Endothelial cell of umbilical vein (primary cell): ENCODE data around the gene CORO2B. TPM values are rescaled to one million over a fixed set of nuclear protein-coding genes. Genes with fewer than 3 reads are reported as not detected.

Experiments used
- BruUV-seq: library from RNA; stranded (reverse); fragments of 400-500 nt; replicated peaks from 2 replicates; lab custom pipeline; 2021; lab: Mats Ljungman, UMichigan
- CTCF ChIA-PET: fragments of 300-600, 350-600 bp; sonication (Branson Sonifier 250); formaldehyde crosslinking; loops from one replicate; lab custom pipeline; 2021; ENCODE audit warnings: antibody characterized with exemption, inconsistent platforms; lab: Charles Lee
- POLR2A ChIA-PET: fragments of 300-600, 350-600 bp; sonication (Branson Sonifier 250); formaldehyde crosslinking; loops from one replicate; lab custom pipeline; 2021; ENCODE audit warnings: antibody characterized with exemption, inconsistent platforms; lab: Charles Lee
- DNase-seq: peaks from one replicate; pipeline ENCODE4 v3.0.0-alpha.2; 2011; ENCODE audit warnings: low read depth, low spot score
- FAIRE-seq: peaks from 2 replicates; lab custom pipeline; 2011; peaks lifted over from hg19 to GRCh38; lab: Jason Lieb, UNC
- H2AFZ ChIP-seq: 2 replicates; pipeline ENCODE4 v1.6.0; 2012; ENCODE audit warnings: low read depth, low read length, control low read depth, inconsistent platforms
- H3K27ac ChIP-seq: 2 replicates; pipeline ENCODE4 v1.5.1; 2011; ENCODE audit warnings: low read depth, mild to moderate bottlenecking, control low read depth, low read length, moderate library complexity; ENCODE audit not compliant: insufficient read depth
- H3K27me3 ChIP-seq, 2 experiments: 2 replicates each; pipeline versions ENCODE4 v1.6.0 to v1.6.1; 2011; ENCODE audit warnings: low read length in 2 of 2, mixed read lengths in 1 of 2; ENCODE audit not compliant: control insufficient read depth in 2 of 2, insufficient read depth in 2 of 2
- H3K36me3 ChIP-seq, 2 experiments: 2 replicates in 1 of 2; 3 replicates in 1 of 2; pipeline ENCODE4 v1.5.1; 2011; ENCODE audit warnings: low read length in 2 of 2, mild to moderate bottlenecking in 1 of 2, moderate library complexity in 1 of 2; ENCODE audit not compliant: control insufficient read depth in 2 of 2, insufficient read depth in 2 of 2; ENCODE audit errors: extremely low read depth in 1 of 2
- H3K4me1 ChIP-seq: 3 replicates; pipeline ENCODE4 v1.5.1; 2011; ENCODE audit warnings: mild to moderate bottlenecking, low read length; ENCODE audit not compliant: control insufficient read depth, insufficient read depth; ENCODE audit errors: extremely low read depth
- H3K4me2 ChIP-seq: 2 replicates; pipeline ENCODE4 v1.6.1; 2011; ENCODE audit warnings: low read length, control low read depth, mixed read lengths; ENCODE audit not compliant: insufficient read depth
- H3K4me3 ChIP-seq, 3 experiments: fragments of 200-600 bp in 1 of 3; sonication (generic), shearing (Covaris generic) in 1 of 3; replicated peaks in 1 of 3; 2 replicates each; pipeline ENCODE4 v1.5.1; 2011 to 2016; ENCODE audit warnings: control low read depth in 3 of 3, low read length in 3 of 3, mild to moderate bottlenecking in 2 of 3, inconsistent platforms in 1 of 3, low read depth in 1 of 3, moderate library complexity in 1 of 3; ENCODE audit not compliant: insufficient read depth in 1 of 3
- H3K79me2 ChIP-seq: 2 replicates; pipeline ENCODE4 v1.6.0; 2012; ENCODE audit warnings: low read length, inconsistent platforms; ENCODE audit not compliant: control insufficient read depth, insufficient read depth
- H3K9ac ChIP-seq: replicated peaks from 2 replicates; pipeline ENCODE3; 2011; ENCODE audit warnings: low read length, control low read depth; ENCODE audit not compliant: insufficient read depth; ENCODE audit errors: extremely low read depth
- H3K9me1 ChIP-seq: replicated peaks from 3 replicates; pipeline ENCODE4 v1.6.0; 2011; ENCODE audit warnings: mild to moderate bottlenecking, low read length; ENCODE audit not compliant: control insufficient read depth, insufficient read depth; ENCODE audit errors: extremely low read depth
- H3K9me3 ChIP-seq: replicated peaks from 2 replicates; pipeline ENCODE4 v1.5.1; 2012; ENCODE audit warnings: low read length, inconsistent platforms; ENCODE audit not compliant: control insufficient read depth, insufficient read depth
- H4K20me1 ChIP-seq: replicated peaks from 2 replicates; pipeline ENCODE3; 2011; ENCODE audit warnings: mild to moderate bottlenecking, low read length; ENCODE audit not compliant: control insufficient read depth, insufficient read depth; ENCODE audit errors: extremely low read depth
- CTCF ChIP-seq, 2 donors: IDR thresholded peaks; 1 replicate in 1 of 2; 2 replicates in 1 of 2; pipeline ENCODE4 v1.5.1; 2011; ENCODE audit warnings: low read length in 2 of 2, mild to moderate bottlenecking in 2 of 2, moderate library complexity in 2 of 2, control low read depth in 1 of 2, inconsistent platforms in 1 of 2, low read depth in 1 of 2; ENCODE audit not compliant: insufficient read depth in 1 of 2; ENCODE audit errors: extremely low read depth in 1 of 2
- EZH2 ChIP-seq: IDR thresholded peaks from 2 replicates; pipeline ENCODE4 v1.6.1; 2012; ENCODE audit warnings: borderline replicate concordance, low read depth, mild to moderate bottlenecking, moderate library complexity, low read length, inconsistent platforms; ENCODE audit not compliant: severe bottlenecking
- FOS ChIP-seq: IDR thresholded peaks from 2 replicates; pipeline ENCODE4 v1.6.1; 2011; ENCODE audit warnings: mild to moderate bottlenecking, low read length, moderate library complexity, borderline replicate concordance; ENCODE audit not compliant: insufficient read depth
- GATA2 ChIP-seq: IDR thresholded peaks from 2 replicates; pipeline ENCODE4 v1.7.0; 2011; ENCODE audit warnings: low read depth, mild to moderate bottlenecking, moderate library complexity, mixed read lengths, low read length; ENCODE audit not compliant: insufficient read length, insufficient read depth
- JUN ChIP-seq: IDR thresholded peaks from 2 replicates; pipeline ENCODE4 v1.6.1; 2011; ENCODE audit warnings: borderline replicate concordance, low read depth; ENCODE audit not compliant: insufficient read length, insufficient read depth
- MAX ChIP-seq: IDR thresholded peaks from 2 replicates; pipeline ENCODE4 v1.6.1; 2011; ENCODE audit not compliant: insufficient read depth, insufficient read length
- MYC ChIP-seq: IDR thresholded peaks from one replicate; pipeline ENCODE4 v1.6.1; 2011; ENCODE audit warnings: mild to moderate bottlenecking, low read depth, low read length
- POLR2A ChIP-seq: IDR thresholded peaks from 2 replicates; pipeline ENCODE4 v1.6.1; 2012; ENCODE audit warnings: low read depth, mild to moderate bottlenecking, control low read depth, low read length
- POLR2AphosphoS5 ChIP-seq: IDR thresholded peaks from 2 replicates; pipeline ENCODE4 v1.6.1; 2012; ENCODE audit warnings: low read depth, mild to moderate bottlenecking, control low read depth, low read length, moderate library complexity; ENCODE audit not compliant: insufficient read depth
- dilution Hi-C: fragments of 300-500 bp; cut with MboI; formaldehyde crosslinking; loops from one replicate; pipeline ENCODE4 v1.15.0; 2019; ENCODE audit warnings: low sequenced_read_pairs; ENCODE audit not compliant: extremely low pct_ligation_motif_present
- intact Hi-C: fragments of 100-400 bp; cut with micrococcal nuclease; formaldehyde crosslinking; loops from one replicate; pipeline ENCODE4 v1.10.0; 2022
- polyA plus RNA-seq, 4 experiments: library from polyadenylated mRNA; depleted of rRNA in 3 of 4; stranded (reverse) in 3 of 4; unstranded in 1 of 4; fragments of >200 nt; gene quantifications; 2 replicates each; pipeline versions ENCODE4 v1.2.1 to v1.2.3, GENCODE V29; 2011 to 2012; ENCODE audit warnings: missing spikeins in 1 of 4
- total RNA-seq: library from RNA; stranded (reverse); gene quantifications from 2 replicates; pipeline ENCODE4 v1.2.3, GENCODE V29; 2021

CORO2B gene
- total and polyA plus RNA-seq, 2 donors (not counting 3 experiments of a cell fraction or from before 2014, with no cell fraction given): 2.4 to 3.7 TPM

GRCh38 chr15:68580026-68580882, 1.5 kb downstream of the CORO2B start:
- H3K4me2 ChIP-seq: no peak overlapping the region
- no TSS peak for BruUV-seq
- intact Hi-C loops: no loop called here
- POLR2A ChIA-PET: no interaction called here
- H3K27me3 ChIP-seq: peaks cover 10 to 21% of the 10 kb centered on the region in 2 experiments
- H3K36me3 ChIP-seq: no peaks in the 10 kb centered on the region
- H3K4me3 ChIP-seq: no peak overlapping the region
- no peaks in the 10 kb centered on the region for H3K9me1 ChIP-seq
- no peak for DNase-seq
- no peaks in the 10 kb centered on the region for H3K9me3 ChIP-seq
- no peak for FAIRE-seq
- H4K20me1 ChIP-seq: no peaks in the 10 kb centered on the region
- TF ChIP-seq POLR2A: no peak
- no peak for TF ChIP-seq FOS
- TF ChIP-seq JUN: no peak
- no peak for TF ChIP-seq CTCF (IDR thresholded peaks at IDR 0.05; ENCODE audit: extremely low read depth in 1 of 2, insufficient read depth in 1 of 2, low read depth in 1 of 2, low read length in 2 of 2)
- no peak for TF ChIP-seq POLR2AphosphoS5
- TF ChIP-seq GATA2: no peak
- TF ChIP-seq MAX: no peak
- no peak for TF ChIP-seq EZH2
- no peak for TF ChIP-seq MYC
- CTCF ChIA-PET: interaction anchor here (0.9 to 2.8 kb wide), 10 partner anchors 10 to 345 kb away, joined by 3 to 16 read pairs (median 6); no protein-coding TSS in a partner anchor
- H3K79me2 ChIP-seq: no peaks in the 10 kb centered on the region
- no peak overlapping the region for H3K9ac ChIP-seq
- dilution Hi-C loops: no loop called here
- no peak overlapping the region for H3K27ac ChIP-seq
- no peak overlapping the region for H2AFZ ChIP-seq
- H3K4me1 ChIP-seq: peaks cover 9% of the 10 kb centered on the region
